ENCODE data around the gene PARD3B.

DNA sequence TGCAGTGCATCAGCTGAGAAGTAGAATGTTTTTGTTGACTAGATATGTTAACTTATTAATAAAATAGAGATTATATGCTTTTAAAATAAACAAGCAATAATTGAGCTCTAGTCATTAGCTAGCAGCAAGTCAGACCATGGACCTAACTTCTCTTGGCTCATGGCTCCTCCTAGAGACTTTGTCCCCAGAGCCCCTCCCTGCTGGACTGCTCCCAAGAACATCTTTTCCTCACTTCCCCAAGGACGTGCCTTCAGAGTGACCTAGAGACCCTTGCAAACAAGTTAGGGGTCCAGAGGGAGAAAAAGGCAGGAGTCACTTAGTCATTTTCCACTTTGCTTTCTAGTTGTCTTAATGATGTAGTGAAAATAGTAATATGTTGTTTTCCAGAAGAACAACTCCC is 824.5 kb downstream of the PARD3B start:
- TF ChIP-seq ZNF274 (IDR thresholded peaks at IDR 0.05; ENCODE audit: low read depth, low read length) (no peak), YY1 (IDR thresholded peaks at IDR 0.05; ENCODE audit: insufficient read depth, insufficient read length) (no peak)

Measured in NT2/D1 (cell line).